ENCODE measurements around the gene RPL19.

Gene RPL19

GRCh38 chr17:39173526-39174274 lies 26.4 kb upstream of the RPL19 start:
- no peak for DNase-seq

GRCh38 chr17:39174920-39175694 lies 25.0 kb upstream of the RPL19 start:
- DNase-seq: peak; percentile 92

- DNase-seq: no peak
Measured at GRCh38 chr17:39175695-39176093, 24.4 kb upstream of the RPL19 start.

- DNase-seq: no peak
Measured at GRCh38 chr17:39177256-39177655, 22.8 kb upstream of the RPL19 start.

GRCh38 chr17:39178536-39178935 lies 21.5 kb upstream of the RPL19 start:
- no peak for DNase-seq

- no peak for DNase-seq
Measured at GRCh38 chr17:39181303-39181702, 18.8 kb upstream of the RPL19 start.

- no peak for DNase-seq
Measured at GRCh38 chr17:39183045-39183444, 17.0 kb upstream of the RPL19 start.

- DNase-seq: no peak
Measured at GRCh38 chr17:39183720-39184119, 16.4 kb upstream of the RPL19 start.

- no peak for DNase-seq
Measured at GRCh38 chr17:39186481-39187002, 13.5 kb upstream of the RPL19 start.

- no peak for DNase-seq
Measured at GRCh38 chr17:39187152-39187830, 12.8 kb upstream of the RPL19 start.

GRCh38 chr17:39191750-39192510 lies 8.2 kb upstream of the RPL19 start:
- no peak for DNase-seq

- DNase-seq: no peak
Measured at GRCh38 chr17:39192901-39193300, 7.2 kb upstream of the RPL19 start.

- DNase-seq: no peak
Measured at GRCh38 chr17:39193346-39193745, 6.7 kb upstream of the RPL19 start.

- no peak for DNase-seq
Measured at GRCh38 chr17:39194089-39194984, 5.7 kb upstream of the RPL19 start.

- no peak for DNase-seq
Measured at GRCh38 chr17:39194985-39195524, 5.0 kb upstream of the RPL19 start.

- no peak for DNase-seq
Measured at GRCh38 chr17:39195568-39196160, 4.4 kb upstream of the RPL19 start.

GRCh38 chr17:39196241-39196807 lies 3.8 kb upstream of the RPL19 start:
- no peak for DNase-seq

GRCh38 chr17:39196808-39197291 lies 3.2 kb upstream of the RPL19 start:
- no peak for DNase-seq

- DNase-seq: peak; percentile 89
Measured at GRCh38 chr17:39197380-39198185, 2.5 kb upstream of the RPL19 start, which contains the start of gene CACNB1. TSS of gene CACNB1 (minus strand) at chr17:39197669. CDS start at chr17:39197495, 174 bp downstream.

All from activated effector memory CD4-positive, alpha-beta T cell treated with anti-CD3 and anti-CD28 coated beads, Interleukin-2, amount 50 U/mL, for 16 hours (primary cell).